IPS-20b (cell line): ENCODE measurements around the gene MLH1.
"Not testable (repeated sequence)": the region's sequence is repeated elsewhere in the genome, so short reads cannot be mapped to it uniquely, and the experiment has no call there.

ENCODE experiments used
- H3K27ac ChIP-seq: one replicate; pipeline ENCODE4 v1.5.1; 2013; ENCODE audit warnings: low read length
- H3K27me3 ChIP-seq: 2 replicates; pipeline ENCODE4 v1.6.1; 2013; ENCODE audit warnings: mild to moderate bottlenecking, low read length, inconsistent platforms; ENCODE audit not compliant: insufficient read depth
- H3K36me3 ChIP-seq: 2 replicates; pipeline ENCODE4 v1.6.1; 2013; ENCODE audit warnings: low read depth, mild to moderate bottlenecking, inconsistent platforms, low read length, moderate library complexity; ENCODE audit not compliant: insufficient read depth
- H3K4me1 ChIP-seq: 2 replicates; pipeline ENCODE4 v1.6.1; 2013; ENCODE audit warnings: mild to moderate bottlenecking, control low read depth, inconsistent platforms, low read length, moderate library complexity; ENCODE audit not compliant: insufficient read depth
- H3K4me3 ChIP-seq: 2 replicates; pipeline ENCODE4 v1.5.1; 2013; ENCODE audit warnings: mild to moderate bottlenecking, low read length, inconsistent platforms
- H3K9ac ChIP-seq: 2 replicates; pipeline ENCODE4 v1.6.1; 2013; ENCODE audit warnings: low read depth, mild to moderate bottlenecking, inconsistent platforms, low read length, moderate library complexity
- H3K9me3 ChIP-seq: 2 replicates; pipeline ENCODE4 v1.6.1; 2013; ENCODE audit warnings: mild to moderate bottlenecking, low read depth, low read length, inconsistent platforms; ENCODE audit not compliant: insufficient read depth

Gene MLH1

GRCh38 chr3:36993326-36994283, at the start of gene MLH1:
MLH1 (plus strand) TSS chr3:36993518; CDS start chr3:36993548, 30 bp downstream.
- Histone ChIP-seq H3K27me3 (no peaks in the 10 kb centered on the region), H3K4me1 (peaks cover 21% of the 10 kb centered on the region; the same call in 1 of the 2 replicates), H3K4me3 (peak within 1 kb of the TSS; percentile 95), H3K9ac (peak within 1 kb of the TSS; percentile 96), H3K9me3 (no peaks in the 10 kb centered on the region), H3K36me3 (peaks cover 57% of the 10 kb centered on the region), H3K27ac (peak within 1 kb of the TSS; percentile 98)

GRCh38 chr3:36943601-36944000, 49.7 kb upstream of the MLH1 start:
- peaks cover 5% of the 10 kb centered on the region for H3K9me3 ChIP-seq

GRCh38 chr3:36944012-36944640, 49.2 kb upstream of the MLH1 start:
- Histone ChIP-seq H3K9me3 (peaks cover 5% of the 10 kb centered on the region), H3K9ac (peak overlapping the region; percentile 74; the same call in 1 of the 2 replicates), H3K36me3 (no peaks in the 10 kb centered on the region), H3K4me3 (peak overlapping the region; percentile 76), H3K27ac (no peak overlapping the region), H3K27me3 (peaks cover 42% of the 10 kb centered on the region), H3K4me1 (peaks cover 4% of the 10 kb centered on the region; the same call in 1 of the 2 replicates)

More at GRCh38 chr3:36943601-36944000, 49.7 kb upstream of the MLH1 start:
- Histone ChIP-seq H3K4me3 (peak overlapping the region; percentile 76), H3K36me3 (no peaks in the 10 kb centered on the region), H3K4me1 (peaks cover 4% of the 10 kb centered on the region; the same call in 1 of the 2 replicates), H3K27ac (no peak overlapping the region), H3K9ac (peak overlapping the region; percentile 74; the same call in 1 of the 2 replicates), H3K27me3 (peaks cover 42% of the 10 kb centered on the region)

GRCh38 chr3:36944641-36945270, 48.6 kb upstream of the MLH1 start, which contains the start of gene TRANK1:
TRANK1 (minus strand) TSS chr3:36945054; CDS start chr3:36944809, 245 bp downstream.
- Histone ChIP-seq H3K36me3 (no peaks in the 10 kb centered on the region), H3K9me3 (peaks cover 5% of the 10 kb centered on the region), H3K4me3 (peak within 1 kb of the TSS; percentile 76), H3K4me1 (peaks cover 4% of the 10 kb centered on the region; the same call in 1 of the 2 replicates), H3K27ac (no peak within 1 kb of the TSS), H3K27me3 (peaks cover 42% of the 10 kb centered on the region), H3K9ac (peak within 1 kb of the TSS; percentile 74; the same call in 1 of the 2 replicates)

GRCh38 chr3:36945333-36945980, 47.9 kb upstream of the MLH1 start:
- peaks cover 5% of the 10 kb centered on the region for H3K9me3 ChIP-seq
- H3K27ac ChIP-seq: no peak overlapping the region
- H3K36me3 ChIP-seq: no peaks in the 10 kb centered on the region
- H3K9ac ChIP-seq: peak overlapping the region; percentile 74; the same call in 1 of the 2 replicates
- peaks cover 4% of the 10 kb centered on the region; the same call in 1 of the 2 replicates for H3K4me1 ChIP-seq
- peaks cover 42% of the 10 kb centered on the region for H3K27me3 ChIP-seq
- H3K4me3 ChIP-seq: peak overlapping the region; percentile 76

GRCh38 chr3:36947814-36948213, 45.5 kb upstream of the MLH1 start:
- H3K27ac ChIP-seq, H3K36me3 ChIP-seq, H3K9me3 ChIP-seq, H3K4me3 ChIP-seq, H3K4me1 ChIP-seq, H3K9ac ChIP-seq: not testable (repeated sequence)
- H3K27me3 ChIP-seq: peaks cover 33% of the 10 kb centered on the region

GRCh38 chr3:36954452-36955134, 38.7 kb upstream of the MLH1 start:
- Histone ChIP-seq H3K9ac (no peak overlapping the region), H3K9me3 (no peaks in the 10 kb centered on the region), H3K36me3 (no peaks in the 10 kb centered on the region), H3K27me3 (no peaks in the 10 kb centered on the region), H3K27ac (no peak overlapping the region), H3K4me3 (no peak overlapping the region), H3K4me1 (no peaks in the 10 kb centered on the region)

GRCh38 chr3:36956155-36956554, 37.2 kb upstream of the MLH1 start:
- no peak overlapping the region for H3K9ac ChIP-seq
- H3K4me1 ChIP-seq: no peaks in the 10 kb centered on the region
- H3K9me3 ChIP-seq: no peaks in the 10 kb centered on the region
- no peaks in the 10 kb centered on the region for H3K36me3 ChIP-seq
- H3K27me3 ChIP-seq: no peaks in the 10 kb centered on the region
- H3K27ac ChIP-seq: no peak overlapping the region
- H3K4me3 ChIP-seq: no peak overlapping the region

GRCh38 chr3:36957063-36957462, 36.3 kb upstream of the MLH1 start:
- Histone ChIP-seq H3K4me3 (no peak overlapping the region), H3K36me3 (no peaks in the 10 kb centered on the region), H3K9ac (no peak overlapping the region), H3K9me3 (no peaks in the 10 kb centered on the region), H3K27ac (no peak overlapping the region), H3K4me1 (no peaks in the 10 kb centered on the region), H3K27me3 (no peaks in the 10 kb centered on the region)

- H3K27me3 ChIP-seq: no peaks in the 10 kb centered on the region
- no peaks in the 10 kb centered on the region for H3K36me3 ChIP-seq
- no peak overlapping the region for H3K4me3 ChIP-seq
- H3K4me1 ChIP-seq: no peaks in the 10 kb centered on the region
- H3K27ac ChIP-seq: no peak overlapping the region
- no peak overlapping the region for H3K9ac ChIP-seq
- no peaks in the 10 kb centered on the region for H3K9me3 ChIP-seq
Measured at GRCh38 chr3:36957862-36958686, 35.2 kb upstream of the MLH1 start.
